Neural progenitor cell (in vitro differentiated cells): ENCODE results near the gene SPAG6. TPM values are rescaled to one million over a fixed set of nuclear protein-coding genes. Genes with fewer than 3 reads are reported as not detected.

Experiments
- DNase-seq: peaks from one replicate; pipeline ENCODE4 v3.0.0-alpha.2; 2016; ENCODE audit warnings: low spot score
- H2AFZ ChIP-seq: fragments of 200-600 bp; sonication (generic); replicated peaks from 2 replicates; pipeline ENCODE4 v1.6.1; 2016; ENCODE audit warnings: antibody characterized with exemption
- H3F3A ChIP-seq: fragments of 200-600 bp; sonication (generic); 2 replicates; pipeline ENCODE4 v1.6.1; 2016; ENCODE audit warnings: antibody characterized with exemption, low read depth
- H3K27ac ChIP-seq: fragments of 200-600 bp; sonication (generic); 2 replicates; pipeline ENCODE4 v1.5.1; 2016; ENCODE audit warnings: mild to moderate bottlenecking
- H3K27me3 ChIP-seq: fragments of 200-600 bp; sonication (generic); 2 replicates; pipeline ENCODE4 v1.6.1; 2016; ENCODE audit warnings: mild to moderate bottlenecking, moderate library complexity
- H3K36me3 ChIP-seq: fragments of 200-600 bp; sonication (generic); 2 replicates; pipeline ENCODE4 v1.5.1; 2016
- H3K4me1 ChIP-seq: fragments of 200-600 bp; sonication (generic); 2 replicates; pipeline ENCODE4 v1.6.1; 2016; ENCODE audit warnings: mixed run types
- H3K4me2 ChIP-seq: fragments of 200-600 bp; sonication (generic); 2 replicates; pipeline ENCODE4 v1.6.1; 2016
- H3K4me3 ChIP-seq: fragments of 200-600 bp; sonication (generic); 2 replicates; pipeline ENCODE4 v1.5.1; 2016
- H3K79me2 ChIP-seq: fragments of 200-600 bp; sonication (generic); 2 replicates; pipeline ENCODE4 v1.6.1; 2016; ENCODE audit warnings: low read depth
- H3K9ac ChIP-seq: fragments of 200-600 bp; sonication (generic); 2 replicates; pipeline ENCODE4 v1.6.1; 2016
- H3K9me3 ChIP-seq: fragments of 200-600 bp; sonication (generic); 2 replicates; pipeline ENCODE4 v1.5.1; 2016; ENCODE audit warnings: low read depth
- H4K20me1 ChIP-seq: fragments of 200-600 bp; sonication (generic); 2 replicates; pipeline ENCODE4 v1.6.1; 2016; ENCODE audit warnings: low read depth
- H3K27ac Mint-ChIP-seq: 3 replicates; pipeline ENCODE4 v1.8.0; 2021; ENCODE audit warnings: mixed read lengths
- H3K27me3 Mint-ChIP-seq: 2 replicates; pipeline ENCODE4 v1.8.0; 2022; ENCODE audit warnings: low read depth, mild to moderate bottlenecking, inconsistent platforms, moderate library complexity, mixed read lengths; ENCODE audit not compliant: insufficient read depth
- H3K36me3 Mint-ChIP-seq: 3 replicates; pipeline ENCODE4 v1.8.0; 2021; ENCODE audit warnings: mixed read lengths
- H3K4me1 Mint-ChIP-seq: 3 replicates; pipeline ENCODE4 v1.8.0; 2021; ENCODE audit warnings: mixed read lengths
- H3K4me3 Mint-ChIP-seq: 3 replicates; pipeline ENCODE4 v1.8.0; 2021; ENCODE audit warnings: mild to moderate bottlenecking, moderate library complexity, mixed read lengths
- H3K9me3 Mint-ChIP-seq: 3 replicates; pipeline ENCODE4 v1.8.0; 2020; ENCODE audit warnings: mixed read lengths
- EZH2 ChIP-seq: fragments of 200-600 bp; sonication (generic); IDR thresholded peaks from 2 replicates; pipeline ENCODE4 v1.6.1; 2017; ENCODE audit warnings: antibody characterized with exemption, mild to moderate bottlenecking, moderate library complexity
- EZH2phosphoT487 ChIP-seq: fragments of 200-600 bp; sonication (generic); IDR thresholded peaks from 2 replicates; pipeline ENCODE4 v1.6.1; 2017; ENCODE audit warnings: antibody characterized with exemption
- total RNA-seq: library from RNA; depleted of rRNA; stranded (reverse); fragments of >200 nt; gene quantifications from 2 replicates; pipeline ENCODE4 v1.2.3, GENCODE V29; 2015; ENCODE audit warnings: low replicate concordance
- TF ChIP-seq, protein P1 (sequence below): fragments of 200-600 bp; sonication (generic); IDR thresholded peaks from 2 replicates; pipeline ENCODE4 v1.5.1; 2017; ENCODE audit warnings: antibody characterized with exemption, mild to moderate bottlenecking

The SPAG6 gene
- total RNA-seq, 1 donor from 2014 or later = 0.71 TPM

DNA sequence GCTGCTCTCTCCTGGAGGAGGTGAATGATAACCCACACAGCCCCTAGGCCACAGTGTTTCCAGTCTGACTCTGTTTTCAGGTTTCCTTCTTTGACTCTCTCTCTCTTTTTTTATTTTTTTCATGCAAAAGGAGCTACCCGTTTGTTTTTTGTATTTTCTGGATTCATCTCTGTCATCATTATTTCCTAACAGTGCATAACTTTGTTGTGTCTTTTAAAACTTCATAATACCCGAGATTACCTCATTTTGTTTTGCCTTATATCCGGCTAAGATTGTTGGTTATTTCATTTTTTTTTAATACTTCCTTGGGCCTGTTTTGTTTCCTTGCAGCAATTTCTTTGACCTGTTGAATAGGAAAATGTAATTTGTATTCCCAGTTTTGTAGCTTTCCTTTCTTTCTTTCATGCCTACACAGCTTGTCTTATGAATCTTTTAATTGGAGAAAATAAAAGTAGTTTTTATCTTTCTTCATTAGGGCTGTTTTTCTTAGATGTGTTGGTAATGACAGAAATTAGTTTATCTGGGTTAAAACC is 72.5 kb downstream of the SPAG6 start:
- Histone ChIP-seq H3K4me3 (no peak overlapping the region), H3K9ac (no peak overlapping the region), H3K27me3 (no peaks in the 10 kb centered on the region), H3K79me2 (no peaks in the 10 kb centered on the region), H3K27ac (no peak overlapping the region), H3K4me1 (no peaks in the 10 kb centered on the region), H3F3A (no peaks in the 10 kb centered on the region), H2AFZ (no peak overlapping the region), H3K9me3 (no peaks in the 10 kb centered on the region), H3K4me2 (no peak overlapping the region), H3K36me3 (no peaks in the 10 kb centered on the region), H4K20me1 (no peaks in the 10 kb centered on the region)
- TF ChIP-seq EZH2phosphoT487 (no peak), EZH2 (no peak)
- TF ChIP-seq, protein P1, sequence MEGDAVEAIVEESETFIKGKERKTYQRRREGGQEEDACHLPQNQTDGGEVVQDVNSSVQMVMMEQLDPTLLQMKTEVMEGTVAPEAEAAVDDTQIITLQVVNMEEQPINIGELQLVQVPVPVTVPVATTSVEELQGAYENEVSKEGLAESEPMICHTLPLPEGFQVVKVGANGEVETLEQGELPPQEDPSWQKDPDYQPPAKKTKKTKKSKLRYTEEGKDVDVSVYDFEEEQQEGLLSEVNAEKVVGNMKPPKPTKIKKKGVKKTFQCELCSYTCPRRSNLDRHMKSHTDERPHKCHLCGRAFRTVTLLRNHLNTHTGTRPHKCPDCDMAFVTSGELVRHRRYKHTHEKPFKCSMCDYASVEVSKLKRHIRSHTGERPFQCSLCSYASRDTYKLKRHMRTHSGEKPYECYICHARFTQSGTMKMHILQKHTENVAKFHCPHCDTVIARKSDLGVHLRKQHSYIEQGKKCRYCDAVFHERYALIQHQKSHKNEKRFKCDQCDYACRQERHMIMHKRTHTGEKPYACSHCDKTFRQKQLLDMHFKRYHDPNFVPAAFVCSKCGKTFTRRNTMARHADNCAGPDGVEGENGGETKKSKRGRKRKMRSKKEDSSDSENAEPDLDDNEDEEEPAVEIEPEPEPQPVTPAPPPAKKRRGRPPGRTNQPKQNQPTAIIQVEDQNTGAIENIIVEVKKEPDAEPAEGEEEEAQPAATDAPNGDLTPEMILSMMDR = no peak
- Mint-ChIP-seq H3K27ac (no peak overlapping the region), H3K4me3 (no peak overlapping the region), H3K36me3 (no peaks in the 10 kb centered on the region), H3K9me3 (peaks cover 2% of the 10 kb centered on the region), H3K27me3 (no peaks in the 10 kb centered on the region), H3K4me1 (peaks cover 3% of the 10 kb centered on the region)
- DNase-seq = no peak

DNA sequence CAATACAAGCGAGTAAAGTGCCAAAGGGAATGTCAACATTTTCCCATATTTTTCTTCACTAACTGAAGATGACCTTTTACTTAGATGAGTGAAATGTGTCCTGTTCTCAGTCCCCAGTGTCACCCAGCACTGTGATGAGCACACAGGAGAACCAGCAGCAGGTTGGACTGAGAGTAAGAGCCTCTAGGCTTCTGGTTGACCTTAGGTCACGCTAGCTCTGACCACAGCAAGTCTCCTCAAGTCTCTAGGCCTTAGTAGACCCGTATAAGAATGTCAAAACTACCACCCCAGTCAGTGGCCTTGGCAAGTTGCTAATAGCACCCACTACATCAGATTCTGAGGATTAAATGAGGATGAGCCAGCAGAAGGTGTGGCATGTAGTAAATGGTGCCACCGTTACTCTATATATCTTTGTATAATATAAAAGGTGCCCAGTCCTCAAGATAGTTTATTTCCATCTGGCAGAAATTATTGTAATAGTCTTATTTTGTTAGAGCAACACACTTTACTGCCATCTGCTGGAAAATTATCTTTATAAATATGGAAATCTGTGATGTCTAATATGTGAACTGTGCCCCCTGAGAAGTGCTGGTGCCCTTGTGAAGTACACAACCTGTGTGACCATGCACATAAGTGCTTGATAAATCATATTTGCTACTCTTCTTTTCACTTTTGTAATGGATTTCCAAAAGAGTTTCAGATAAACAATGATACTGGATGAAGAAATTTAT is 75.7 kb downstream of the SPAG6 start:
- Mint-ChIP-seq H3K27ac (no peak overlapping the region), H3K36me3 (no peaks in the 10 kb centered on the region), H3K4me1 (peaks cover 3% of the 10 kb centered on the region), H3K27me3 (no peaks in the 10 kb centered on the region), H3K4me3 (no peak overlapping the region), H3K9me3 (peaks cover 2% of the 10 kb centered on the region)
- Histone ChIP-seq H4K20me1 (no peaks in the 10 kb centered on the region), H3K27ac (no peak overlapping the region), H2AFZ (no peak overlapping the region), H3K36me3 (no peaks in the 10 kb centered on the region), H3K79me2 (no peaks in the 10 kb centered on the region), H3F3A (no peaks in the 10 kb centered on the region), H3K4me1 (no peaks in the 10 kb centered on the region), H3K27me3 (no peaks in the 10 kb centered on the region), H3K9me3 (no peaks in the 10 kb centered on the region), H3K4me3 (no peak overlapping the region), H3K9ac (no peak overlapping the region), H3K4me2 (no peak overlapping the region)
- TF ChIP-seq, protein P1 = no peak
- TF ChIP-seq EZH2phosphoT487 (no peak), EZH2 (no peak)
- no peak for DNase-seq

DNA sequence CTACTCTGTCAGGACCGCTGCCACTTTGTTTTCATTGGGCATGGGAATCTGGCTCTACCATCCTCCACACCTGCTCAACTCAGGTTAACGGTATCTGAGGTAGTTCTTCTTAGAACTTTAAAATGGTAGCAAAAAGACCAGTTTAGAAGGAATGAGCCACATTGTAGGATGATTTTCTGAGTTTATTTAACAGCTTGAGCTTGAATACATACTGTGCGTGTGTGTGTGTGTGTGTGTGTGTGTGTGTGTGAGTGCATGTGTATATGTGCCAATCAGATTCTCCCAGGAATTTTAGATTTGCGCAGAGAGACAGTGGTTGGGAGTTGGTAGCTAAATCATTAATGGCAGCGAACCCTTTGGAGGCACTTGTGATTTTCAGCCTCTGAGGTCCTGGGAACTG is 81.4 kb downstream of the SPAG6 start:
- no peaks in the 10 kb centered on the region for H4K20me1 ChIP-seq
- H3K79me2 ChIP-seq = no peaks in the 10 kb centered on the region
- Mint-ChIP-seq H3K27me3 (no peaks in the 10 kb centered on the region), H3K4me1 (peaks cover 37% of the 10 kb centered on the region), H3K9me3 (peaks cover 2% of the 10 kb centered on the region), H3K27ac (no peak overlapping the region), H3K4me3 (no peak overlapping the region), H3K36me3 (no peaks in the 10 kb centered on the region)
- H3K4me3 ChIP-seq = no peak overlapping the region
- no peaks in the 10 kb centered on the region for H3K9me3 ChIP-seq
- no peaks in the 10 kb centered on the region for H3F3A ChIP-seq
- H2AFZ ChIP-seq = no peak overlapping the region
- H3K27ac ChIP-seq = no peak overlapping the region
- H3K4me2 ChIP-seq = no peak overlapping the region
- no peaks in the 10 kb centered on the region for H3K36me3 ChIP-seq
- no peak overlapping the region for H3K9ac ChIP-seq
- TF ChIP-seq EZH2 (no peak), EZH2phosphoT487 (no peak)
- TF ChIP-seq, protein P1 = no peak
- peaks cover 18% of the 10 kb centered on the region for H3K27me3 ChIP-seq
- peaks cover 26% of the 10 kb centered on the region for H3K4me1 ChIP-seq
- DNase-seq = no peak
